Stimulated activated memory B cell treated with anti-CD40 and anti-IgM and Interleukin-4, amounts not matched to agents 10 μg/mL and 1 μg/mL and 100 μg/mL, for 72 hours (primary cell): ENCODE data around the gene NLRP2B.
"Not testable (repeated sequence)": the region's sequence is repeated elsewhere in the genome, so short reads cannot be mapped to it uniquely, and the experiment has no call there.

Experiments
- ATAC-seq: fragments of 150-1000 bp; cut with Tn5 transposase; 2 replicates; pipeline ENCODE4 v1.10.0; 2021
- H3K27ac Mint-ChIP-seq: one replicate; pipeline ENCODE4 v1.8.0; 2022; ENCODE audit warnings: mild to moderate bottlenecking, mixed read lengths
- H3K27me3 Mint-ChIP-seq: one replicate; pipeline ENCODE4 v1.8.0; 2022; ENCODE audit warnings: mixed read lengths
- H3K36me3 Mint-ChIP-seq: one replicate; pipeline ENCODE4 v1.8.0; 2022; ENCODE audit warnings: mixed read lengths
- H3K4me1 Mint-ChIP-seq: one replicate; pipeline ENCODE4 v1.8.0; 2022; ENCODE audit warnings: mixed read lengths
- H3K4me3 Mint-ChIP-seq: one replicate; pipeline ENCODE4 v1.8.0; 2022; ENCODE audit warnings: mild to moderate bottlenecking, moderate library complexity, mixed read lengths
- H3K9me3 Mint-ChIP-seq: one replicate; pipeline ENCODE4 v1.8.0; 2022; ENCODE audit warnings: mixed read lengths

NLRP2B gene

DNA sequence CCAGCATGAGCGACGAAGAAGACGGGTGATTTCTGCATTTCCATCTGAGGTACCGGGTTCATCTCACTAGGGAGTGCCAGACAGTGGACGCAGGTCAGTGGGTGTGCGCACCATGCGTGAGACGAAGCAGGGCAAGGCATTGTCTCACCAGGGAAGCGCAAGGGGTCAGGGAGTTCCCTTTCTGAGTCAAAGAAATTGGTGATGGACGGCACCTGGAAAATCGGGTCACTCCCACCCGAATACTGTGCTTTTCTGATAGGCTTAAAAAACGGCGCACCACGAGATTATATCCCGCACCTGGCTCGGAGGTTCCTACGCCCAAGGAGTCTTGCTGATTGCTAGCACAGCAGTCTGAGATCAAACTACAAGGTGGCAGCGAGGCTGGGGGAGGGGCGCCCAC, 50.6 kb downstream of the NLRP2B start:
- H3K4me1 Mint-ChIP-seq, H3K27ac Mint-ChIP-seq, ATAC-seq, H3K4me3 Mint-ChIP-seq, H3K27me3 Mint-ChIP-seq, H3K36me3 Mint-ChIP-seq: not testable (repeated sequence)
- peaks cover 21% of the 10 kb centered on the region for H3K9me3 Mint-ChIP-seq
